NCI-H446 treated with DMSO at 0.1 percent for 48 hours (cell line): Measurements from ENCODE around the gene COASY.
A peak's percentile ranks its signal among the peaks of the same experiment; 100 is the strongest.
"Not testable (repeated sequence)": the region's sequence is repeated elsewhere in the genome, so short reads cannot be mapped to it uniquely, and the experiment has no call there.

Experiments
- DNase-seq: peaks from one replicate; lab custom pipeline; 2025; lab: John Stamatoyannopoulos, UW

The COASY gene

GRCh38 chr17:42531455-42532354 is 30.2 kb upstream of the COASY start:
- no peak for DNase-seq

DNA sequence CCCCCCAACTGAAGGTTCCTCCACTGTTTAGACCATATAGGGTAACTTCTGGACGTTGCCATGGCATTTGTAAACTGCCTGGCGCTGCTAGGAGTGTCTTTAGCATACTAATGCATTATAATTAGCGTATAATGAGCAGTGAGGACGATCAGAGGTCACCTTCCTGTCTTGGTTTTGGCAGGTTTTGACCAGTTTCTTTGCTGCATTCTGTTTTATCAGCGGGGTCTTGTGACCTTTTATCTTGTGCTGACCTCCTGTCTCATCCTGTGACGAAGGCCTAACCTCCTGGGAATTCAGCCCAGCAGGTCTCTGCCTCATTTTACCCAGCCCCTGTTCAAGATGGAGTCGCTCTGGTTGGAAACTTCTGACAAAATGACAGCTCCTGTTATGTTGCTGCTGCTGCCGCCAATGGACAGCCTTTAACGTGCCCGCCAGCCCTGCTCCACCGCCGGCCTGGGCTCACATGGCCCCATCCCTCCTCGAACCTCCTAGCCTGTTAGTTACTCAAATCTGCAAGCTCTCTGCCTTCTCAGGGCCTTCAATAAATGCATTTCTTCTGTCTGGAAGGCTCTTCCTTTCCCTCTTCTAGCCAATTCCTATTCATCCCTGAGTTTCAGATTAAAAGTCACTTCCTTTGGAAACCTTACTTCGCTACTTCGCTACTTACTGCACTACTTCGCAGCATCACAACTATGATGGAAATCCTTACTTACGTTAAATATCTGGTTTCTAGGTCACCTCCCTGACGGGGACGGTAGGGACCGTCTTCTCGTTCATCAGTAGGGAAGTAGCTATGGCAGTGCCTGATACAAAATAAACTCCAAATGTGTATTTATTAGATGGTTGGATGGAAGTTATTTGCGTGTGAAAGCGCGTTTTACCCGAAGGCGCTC is 26.5 kb upstream of the COASY start:
- DNase-seq: no peak

DNA sequence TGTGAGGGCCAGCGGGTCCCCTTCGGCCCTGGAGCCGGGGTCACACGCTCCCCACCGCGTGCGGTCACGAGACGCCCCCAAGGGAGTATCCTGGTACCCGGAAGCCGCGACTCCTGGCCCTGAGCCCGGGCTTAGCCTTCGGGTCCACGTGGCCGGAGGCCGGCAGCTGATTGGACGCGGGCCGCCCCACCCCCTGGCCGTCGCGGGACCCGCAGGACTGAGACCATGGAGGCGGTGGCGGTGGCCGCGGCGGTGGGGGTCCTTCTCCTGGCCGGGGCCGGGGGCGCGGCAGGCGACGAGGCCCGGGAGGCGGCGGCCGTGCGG is 25.9 kb upstream of the COASY start, which contains the start of gene NAGLU:
Gene NAGLU (plus strand): TSS at position 194 of the 324 bp plus-strand sequence. CDS start 32 bp downstream, at position 226.
- peak; percentile 68 for DNase-seq

DNA sequence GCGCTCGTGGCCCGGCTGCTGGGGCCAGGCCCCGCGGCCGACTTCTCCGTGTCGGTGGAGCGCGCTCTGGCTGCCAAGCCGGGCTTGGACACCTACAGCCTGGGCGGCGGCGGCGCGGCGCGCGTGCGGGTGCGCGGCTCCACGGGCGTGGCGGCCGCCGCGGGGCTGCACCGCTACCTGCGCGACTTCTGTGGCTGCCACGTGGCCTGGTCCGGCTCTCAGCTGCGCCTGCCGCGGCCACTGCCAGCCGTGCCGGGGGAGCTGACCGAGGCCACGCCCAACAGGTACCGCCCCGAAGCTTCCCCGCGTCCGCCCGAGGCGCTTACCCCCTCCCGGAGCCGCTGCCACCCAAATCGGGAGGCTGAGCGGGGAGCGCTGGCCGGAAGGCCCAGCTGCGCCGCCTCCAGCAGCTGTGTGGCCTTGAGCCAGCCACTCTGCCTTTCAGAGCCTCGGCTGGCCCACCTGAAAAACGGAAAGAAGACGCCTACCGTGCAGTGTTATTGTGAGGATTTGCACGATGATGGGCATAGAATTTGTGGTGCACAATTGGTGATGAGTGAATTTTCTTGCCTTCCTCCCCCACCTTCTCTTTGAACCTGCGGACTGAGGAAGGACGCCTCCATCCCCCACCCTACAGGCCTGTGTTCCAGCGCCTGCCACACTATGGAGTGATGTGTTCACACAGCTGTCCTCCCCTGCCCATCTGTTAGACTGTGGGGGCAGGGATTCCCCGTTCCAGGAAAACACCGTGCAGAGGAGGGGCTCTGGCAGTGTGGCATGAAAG is 25.4 kb upstream of the COASY start:
- peak; percentile 26 for DNase-seq

DNA sequence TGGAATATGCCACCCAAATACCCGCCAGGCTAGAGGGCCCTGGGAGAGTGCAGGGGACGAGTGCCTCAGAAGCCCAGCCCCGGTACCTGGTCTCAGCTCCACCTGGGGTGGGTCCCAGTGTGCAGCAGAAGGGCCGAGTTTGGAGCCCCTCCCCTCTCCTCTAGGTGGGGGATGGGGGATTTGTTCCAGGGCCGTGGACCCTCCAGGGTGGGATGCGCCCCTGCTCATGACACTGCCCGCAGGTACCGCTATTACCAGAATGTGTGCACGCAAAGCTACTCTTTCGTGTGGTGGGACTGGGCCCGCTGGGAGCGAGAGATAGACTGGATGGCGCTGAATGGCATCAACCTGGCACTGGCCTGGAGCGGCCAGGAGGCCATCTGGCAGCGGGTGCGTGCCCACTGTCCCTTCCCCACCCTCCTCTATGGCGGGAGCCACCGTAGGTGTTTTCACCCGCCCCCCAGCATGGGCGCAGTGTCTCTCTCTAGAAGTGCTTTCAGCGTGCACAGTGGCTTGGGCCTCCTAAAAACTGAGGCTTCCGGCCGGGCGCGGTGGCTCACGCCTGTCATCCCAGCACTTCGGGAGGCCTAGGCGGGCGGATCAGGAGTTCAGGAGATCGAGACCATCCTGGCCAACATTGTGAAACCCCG is 24.7 kb upstream of the COASY start:
- DNase-seq: no peak

DNA sequence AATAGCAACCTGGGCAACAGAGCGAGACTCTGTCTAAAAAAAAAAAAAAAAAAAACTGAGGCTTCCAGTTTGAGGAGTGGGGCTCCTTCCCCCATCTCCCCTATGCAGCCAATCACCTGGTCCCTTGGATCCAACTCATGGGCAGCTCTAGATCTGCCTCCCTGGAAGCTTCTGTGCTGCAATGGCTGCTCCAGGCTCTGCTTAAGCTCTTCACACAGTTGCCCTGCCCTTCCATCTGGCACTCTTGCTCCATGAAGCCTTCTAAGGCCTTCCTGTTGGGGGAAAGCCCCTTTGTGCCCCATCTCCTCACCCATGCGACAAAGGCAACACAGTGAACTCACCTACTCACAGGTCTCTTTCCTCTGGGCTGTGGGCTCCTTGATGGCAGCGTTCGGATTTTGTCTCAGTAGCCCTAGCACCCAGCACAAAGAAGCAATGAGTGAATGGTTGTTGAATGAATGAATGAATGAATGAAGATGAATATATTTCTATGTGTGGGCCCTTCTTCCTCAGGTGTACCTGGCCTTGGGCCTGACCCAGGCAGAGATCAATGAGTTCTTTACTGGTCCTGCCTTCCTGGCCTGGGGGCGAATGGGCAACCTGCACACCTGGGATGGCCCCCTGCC is 24.0 kb upstream of the COASY start:
- no peak for DNase-seq

- DNase-seq: no peak
These were observed 23.5 kb upstream of the COASY start for GRCh38 chr17:42538482-42538881.

DNA sequence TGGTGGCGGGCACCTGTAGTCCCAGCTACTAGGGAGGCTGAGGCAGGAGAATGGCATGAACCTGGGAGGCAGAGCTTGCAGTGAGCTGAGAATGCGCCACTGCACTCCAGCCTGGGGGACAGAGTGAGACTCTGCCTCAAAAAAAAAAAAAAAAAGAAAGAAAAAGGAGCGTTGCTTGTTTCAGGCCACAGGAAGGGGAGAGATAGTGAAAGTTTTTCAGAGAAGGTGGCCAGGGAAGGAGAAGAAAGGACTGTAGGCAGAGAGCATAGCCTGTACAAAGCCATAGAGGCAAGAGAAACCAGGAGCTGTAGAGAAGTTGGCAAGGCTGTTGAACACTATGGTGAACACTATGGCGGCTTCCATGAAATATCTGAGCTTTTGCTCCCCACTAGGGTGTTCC is 21.4 kb upstream of the COASY start:
- DNase-seq: not testable (repeated sequence)

GRCh38 chr17:42541041-42541833 is 20.7 kb upstream of the COASY start:
- DNase-seq: no peak

DNA sequence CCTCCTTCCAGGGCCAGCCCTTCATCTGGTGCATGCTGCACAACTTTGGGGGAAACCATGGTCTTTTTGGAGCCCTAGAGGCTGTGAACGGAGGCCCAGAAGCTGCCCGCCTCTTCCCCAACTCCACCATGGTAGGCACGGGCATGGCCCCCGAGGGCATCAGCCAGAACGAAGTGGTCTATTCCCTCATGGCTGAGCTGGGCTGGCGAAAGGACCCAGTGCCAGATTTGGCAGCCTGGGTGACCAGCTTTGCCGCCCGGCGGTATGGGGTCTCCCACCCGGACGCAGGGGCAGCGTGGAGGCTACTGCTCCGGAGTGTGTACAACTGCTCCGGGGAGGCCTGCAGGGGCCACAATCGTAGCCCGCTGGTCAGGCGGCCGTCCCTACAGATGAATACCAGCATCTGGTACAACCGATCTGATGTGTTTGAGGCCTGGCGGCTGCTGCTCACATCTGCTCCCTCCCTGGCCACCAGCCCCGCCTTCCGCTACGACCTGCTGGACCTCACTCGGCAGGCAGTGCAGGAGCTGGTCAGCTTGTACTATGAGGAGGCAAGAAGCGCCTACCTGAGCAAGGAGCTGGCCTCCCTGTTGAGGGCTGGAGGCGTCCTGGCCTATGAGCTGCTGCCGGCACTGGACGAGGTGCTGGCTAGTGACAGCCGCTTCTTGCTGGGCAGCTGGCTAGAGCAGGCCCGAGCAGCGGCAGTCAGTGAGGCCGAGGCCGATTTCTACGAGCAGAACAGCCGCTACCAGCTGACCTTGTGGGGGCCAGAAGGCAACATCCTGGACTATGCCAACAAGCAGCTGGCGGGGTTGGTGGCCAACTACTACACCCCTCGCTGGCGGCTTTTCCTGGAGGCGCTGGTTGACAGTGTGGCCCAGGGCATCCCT is 18.5 kb upstream of the COASY start:
- no peak for DNase-seq

GRCh38 chr17:42544874-42545283 is 17.1 kb upstream of the COASY start:
- DNase-seq: no peak

- DNase-seq: not testable (repeated sequence)
These were observed 16.0 kb upstream of the COASY start for GRCh38 chr17:42545755-42546505.

GRCh38 chr17:42547001-42547461 is 14.9 kb upstream of the COASY start:
- DNase-seq: no peak

- DNase-seq: no peak
These were observed 14.3 kb upstream of the COASY start for GRCh38 chr17:42547698-42548069.

GRCh38 chr17:42548070-42548837 is 13.7 kb upstream of the COASY start:
- DNase-seq: no peak

GRCh38 chr17:42548993-42549755 is 12.8 kb upstream of the COASY start:
- no peak for DNase-seq

DNA sequence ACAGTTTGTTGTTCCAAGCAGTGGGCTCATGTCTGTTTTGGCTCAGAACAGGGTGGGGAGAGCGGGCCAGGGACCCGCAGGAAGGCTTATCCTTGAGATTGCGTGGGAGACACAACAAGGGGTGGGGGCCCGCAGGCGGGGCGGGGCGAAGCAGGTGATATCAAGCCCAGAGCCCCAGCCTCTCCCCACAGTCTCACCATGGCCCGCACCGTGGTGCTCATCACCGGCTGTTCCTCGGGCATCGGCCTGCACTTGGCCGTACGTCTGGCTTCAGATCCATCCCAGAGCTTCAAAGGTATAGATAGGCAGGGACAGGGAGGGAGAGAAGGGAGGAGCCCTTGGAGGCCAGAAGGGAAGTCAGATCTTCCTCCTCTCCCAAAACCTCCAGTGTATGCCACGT is 9.2 kb upstream of the COASY start, which contains the start of gene HSD17B1:
Gene HSD17B1 (plus strand): TSS at position 188 of the 400 bp plus-strand sequence. CDS start 11 bp downstream, at position 199.
- DNase-seq: not testable (repeated sequence)
